HK-2 (cell line): ENCODE results near the gene RALB.
A peak's percentile ranks its signal among the peaks of the same experiment; 100 is the strongest.

Experiments
- DNase-seq: peaks from one replicate; pipeline ENCODE4 v3.0.0-alpha.2; 2018; ENCODE audit not compliant: unreplicated experiment

RALB gene

GRCh38 chr2:120338015-120338414, 85.4 kb downstream of the RALB start:
- DNase-seq: no peak

GRCh38 chr2:120341977-120342376, 89.3 kb downstream of the RALB start:
- DNase-seq: no peak

GRCh38 chr2:120342446-120342845, 89.8 kb downstream of the RALB start:
- no peak for DNase-seq

GRCh38 chr2:120343100-120343432, 90.4 kb downstream of the RALB start:
- DNase-seq: no peak

- DNase-seq: peak; percentile 76
Observed at GRCh38 chr2:120343433-120344105, 90.9 kb downstream of the RALB start.
